Mucosa of rectum (tissue), 2 donors: ENCODE results near the gene CD300LD.
"Not testable (repeated sequence)": the region's sequence is repeated elsewhere in the genome, so short reads cannot be mapped to it uniquely, and the experiment has no call there.

Experiments used
- H3K27ac ChIP-seq, 2 donors: one replicate each; pipeline ENCODE4 v1.7.0; 2013; ENCODE audit warnings: inconsistent platforms in 2 of 2, low read depth in 2 of 2, low read length in 2 of 2
- H3K27me3 ChIP-seq, 2 donors: one replicate each; pipeline ENCODE4 v1.7.0; 2013; ENCODE audit warnings: low read length in 2 of 2; ENCODE audit not compliant: control insufficient read depth in 2 of 2, insufficient read depth in 2 of 2
- H3K36me3 ChIP-seq, 2 donors: one replicate each; pipeline ENCODE4 v1.7.0; 2013; ENCODE audit warnings: low read length in 2 of 2; ENCODE audit not compliant: control insufficient read depth in 2 of 2, insufficient read depth in 2 of 2
- H3K4me1 ChIP-seq, 2 donors: one replicate each; pipeline ENCODE4 v1.7.0; 2013; ENCODE audit warnings: low read length in 2 of 2, mild to moderate bottlenecking in 1 of 2; ENCODE audit not compliant: control insufficient read depth in 2 of 2, insufficient read depth in 2 of 2
- H3K4me3 ChIP-seq, 2 donors: one replicate each; pipeline ENCODE4 v1.7.0; 2013; ENCODE audit warnings: low read length in 2 of 2
- H3K9ac ChIP-seq, 2 donors: one replicate each; pipeline ENCODE4 v1.7.0; 2013; ENCODE audit warnings: low read length in 2 of 2, low read depth in 1 of 2, mild to moderate bottlenecking in 1 of 2
- H3K9me3 ChIP-seq, 2 donors: one replicate each; pipeline ENCODE4 v1.7.0; 2013; ENCODE audit warnings: low read length in 2 of 2; ENCODE audit not compliant: control insufficient read depth in 2 of 2
- donor health status: healthy.
- donor health status: Normal muscosa, but diverticular disease.

The CD300LD gene

GRCh38 chr17:74565126-74565525 lies 27.0 kb downstream of the CD300LD start:
- Histone ChIP-seq H3K27me3 (peaks cover 0 to 1% of the 10 kb centered on the region in 2 donors), H3K9me3 (no peaks in the 10 kb centered on the region)

GRCh38 chr17:74563358-74563757 lies 28.7 kb downstream of the CD300LD start:
- Histone ChIP-seq H3K9me3 (no peaks in the 10 kb centered on the region), H3K4me1 (no peaks in the 10 kb centered on the region), H3K27me3 (peaks cover 0 to 1% of the 10 kb centered on the region in 2 donors), H3K9ac (no peak overlapping the region), H3K4me3 (no peak overlapping the region), H3K27ac (no peak overlapping the region), H3K36me3 (no peaks in the 10 kb centered on the region)

More at GRCh38 chr17:74565126-74565525, 27.0 kb downstream of the CD300LD start:
- no peaks in the 10 kb centered on the region for H3K4me1 ChIP-seq
- H3K27ac ChIP-seq: no peak overlapping the region
- no peak overlapping the region for H3K9ac ChIP-seq
- no peaks in the 10 kb centered on the region for H3K36me3 ChIP-seq
- H3K4me3 ChIP-seq: no peak overlapping the region

GRCh38 chr17:74561586-74561985 lies 30.5 kb downstream of the CD300LD start:
- Histone ChIP-seq H3K4me3 (no peak overlapping the region), H3K9ac (no peak overlapping the region), H3K27ac (no peak overlapping the region), H3K36me3 (no peaks in the 10 kb centered on the region), H3K4me1 (no peaks in the 10 kb centered on the region), H3K27me3 (peaks cover 0 to 1% of the 10 kb centered on the region in 2 donors), H3K9me3 (no peaks in the 10 kb centered on the region)

- H3K4me3 ChIP-seq: no peak overlapping the region
- H3K4me1 ChIP-seq: no peaks in the 10 kb centered on the region
- no peaks in the 10 kb centered on the region for H3K36me3 ChIP-seq
- peaks cover 0 to 1% of the 10 kb centered on the region in 2 donors for H3K27me3 ChIP-seq
- no peaks in the 10 kb centered on the region for H3K9me3 ChIP-seq
- no peak overlapping the region for H3K27ac ChIP-seq
- H3K9ac ChIP-seq: no peak overlapping the region
Measured at GRCh38 chr17:74558882-74559519, 33.1 kb downstream of the CD300LD start.

GRCh38 chr17:74558402-74558801 lies 33.7 kb downstream of the CD300LD start:
- H3K27me3 ChIP-seq, H3K4me3 ChIP-seq, H3K36me3 ChIP-seq, H3K9ac ChIP-seq, H3K27ac ChIP-seq, H3K9me3 ChIP-seq, H3K4me1 ChIP-seq: not testable (repeated sequence)

GRCh38 chr17:74555427-74555940 lies 36.6 kb downstream of the CD300LD start:
- Histone ChIP-seq H3K27ac (no peak overlapping the region), H3K9ac (no peak overlapping the region), H3K27me3 (no peaks in the 10 kb centered on the region), H3K9me3 (no peaks in the 10 kb centered on the region), H3K36me3 (no peaks in the 10 kb centered on the region), H3K4me1 (no peaks in the 10 kb centered on the region), H3K4me3 (no peak overlapping the region)

- Histone ChIP-seq H3K9ac (no peak overlapping the region), H3K36me3 (no peaks in the 10 kb centered on the region), H3K9me3 (no peaks in the 10 kb centered on the region), H3K27me3 (no peaks in the 10 kb centered on the region), H3K4me1 (no peaks in the 10 kb centered on the region), H3K27ac (no peak overlapping the region), H3K4me3 (no peak overlapping the region)
Measured at GRCh38 chr17:74554909-74555308, 37.2 kb downstream of the CD300LD start.

- H3K9me3 ChIP-seq: no peaks in the 10 kb centered on the region
- H3K36me3 ChIP-seq: no peaks in the 10 kb centered on the region
Measured at GRCh38 chr17:74552037-74552436, 40.0 kb downstream of the CD300LD start.

GRCh38 chr17:74550602-74551001 lies 41.5 kb downstream of the CD300LD start:
- H3K9me3 ChIP-seq: no peaks in the 10 kb centered on the region
- no peak overlapping the region for H3K9ac ChIP-seq
- H3K4me1 ChIP-seq: no peaks in the 10 kb centered on the region
- no peak overlapping the region for H3K27ac ChIP-seq
- H3K36me3 ChIP-seq: no peaks in the 10 kb centered on the region
- H3K4me3 ChIP-seq: no peak overlapping the region
- H3K27me3 ChIP-seq: no peaks in the 10 kb centered on the region

More at GRCh38 chr17:74552037-74552436, 40.0 kb downstream of the CD300LD start:
- no peak overlapping the region for H3K4me3 ChIP-seq
- H3K27ac ChIP-seq: no peak overlapping the region
- H3K4me1 ChIP-seq: no peaks in the 10 kb centered on the region
- no peaks in the 10 kb centered on the region for H3K27me3 ChIP-seq
- H3K9ac ChIP-seq: no peak overlapping the region

- no peak overlapping the region for H3K9ac ChIP-seq
- no peak overlapping the region for H3K4me3 ChIP-seq
- H3K27ac ChIP-seq: no peak overlapping the region
- no peaks in the 10 kb centered on the region for H3K36me3 ChIP-seq
- H3K4me1 ChIP-seq: no peaks in the 10 kb centered on the region
- no peaks in the 10 kb centered on the region for H3K27me3 ChIP-seq
- H3K9me3 ChIP-seq: no peaks in the 10 kb centered on the region
Measured at GRCh38 chr17:74549343-74549742, 42.7 kb downstream of the CD300LD start.
